HG03354 (cell line): ENCODE data around the gene TST.

Experiments
- ATAC-seq: cut with Tn5 transposase; IDR thresholded peaks from one replicate; pipeline ENCODE4 v1.9.1; 2021; ENCODE audit warnings: mild to moderate bottlenecking; ENCODE audit not compliant: unreplicated experiment, poor library complexity, severe bottlenecking

The TST gene

DNA sequence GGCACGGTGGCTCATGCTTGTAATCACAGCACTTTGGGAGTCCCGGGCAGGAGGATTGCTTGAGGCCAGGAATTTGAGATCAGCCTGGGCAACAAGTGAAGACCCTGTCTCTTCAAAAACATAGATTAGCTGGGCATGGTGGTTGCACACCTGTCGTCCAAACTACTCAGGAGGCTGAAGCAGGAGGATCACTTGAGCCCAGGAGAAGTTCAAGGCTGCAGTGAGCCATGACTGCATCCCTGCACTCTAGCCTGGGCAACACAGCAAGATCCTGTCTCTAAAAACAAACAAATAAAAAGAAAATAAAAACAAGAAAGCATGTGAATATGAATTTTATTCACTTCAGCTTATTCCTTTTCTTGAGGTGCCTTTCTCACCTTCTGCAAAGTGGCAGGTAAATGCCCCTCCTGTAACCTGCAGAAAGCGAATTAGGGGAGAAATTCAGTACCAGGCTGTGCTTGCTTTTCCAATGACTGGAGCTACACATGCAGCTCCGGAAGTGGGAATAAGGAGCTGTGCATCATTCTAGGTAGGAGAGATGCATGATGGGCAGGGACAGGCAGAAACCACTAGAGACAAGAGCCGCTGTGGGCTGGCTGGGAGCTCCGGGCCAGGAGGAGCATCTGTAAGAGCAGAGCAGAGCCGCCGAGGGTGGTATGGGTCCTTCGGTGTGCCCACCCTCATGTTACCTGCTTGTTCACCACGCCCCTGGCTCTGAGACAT lies 17.6 kb upstream of the TST start:
- ATAC-seq = no peak

GRCh38 chr22:37033605-37034430 lies 14.6 kb upstream of the TST start:
- ATAC-seq = no peak

- ATAC-seq = no peak
Measured at GRCh38 chr22:37032535-37033460, 13.6 kb upstream of the TST start.

DNA sequence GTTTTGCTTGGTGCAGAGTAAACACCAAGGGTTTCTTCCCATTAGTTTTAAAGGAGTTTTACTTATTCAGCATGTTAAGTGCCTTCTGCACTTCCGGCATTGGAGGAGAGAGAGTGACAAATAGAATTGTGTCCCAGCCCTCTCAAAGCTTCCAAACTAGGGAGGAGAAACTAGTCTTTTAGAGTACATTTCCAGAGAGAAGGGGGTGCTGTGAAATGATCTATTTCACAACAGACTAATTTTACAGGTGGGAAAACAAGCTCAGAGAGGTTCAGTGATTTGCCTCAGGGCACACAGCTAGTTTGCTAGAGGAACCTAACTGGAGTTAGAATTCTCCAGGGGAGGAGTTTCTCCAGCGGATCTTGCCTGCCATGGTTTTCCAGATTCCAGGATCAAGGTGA lies 12.9 kb upstream of the TST start:
- no peak for ATAC-seq

GRCh38 chr22:37030560-37031281 lies 11.5 kb upstream of the TST start:
- no peak for ATAC-seq

- no peak for ATAC-seq
Measured at GRCh38 chr22:37028692-37029674, 9.7 kb upstream of the TST start.

DNA sequence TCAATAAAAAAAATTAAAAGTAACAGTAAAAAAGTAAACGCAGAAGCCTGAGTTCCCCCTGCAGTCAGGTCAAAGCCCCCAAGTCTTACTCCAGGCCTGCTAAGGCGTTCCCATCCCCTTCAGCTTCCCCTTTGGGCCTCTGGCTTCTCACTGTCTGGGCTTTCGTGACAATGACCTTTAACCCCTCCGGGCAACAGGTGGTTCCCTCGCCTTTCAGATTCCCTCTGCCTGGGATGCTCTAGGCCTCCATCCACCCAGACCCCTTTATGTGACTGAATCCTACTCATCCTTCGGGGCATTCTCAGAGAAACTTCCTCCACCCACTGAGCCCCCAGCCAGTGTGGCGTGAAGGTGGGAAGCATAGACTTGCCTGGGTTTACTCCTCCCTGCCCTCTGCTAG lies 8.3 kb upstream of the TST start:
- no peak for ATAC-seq

DNA sequence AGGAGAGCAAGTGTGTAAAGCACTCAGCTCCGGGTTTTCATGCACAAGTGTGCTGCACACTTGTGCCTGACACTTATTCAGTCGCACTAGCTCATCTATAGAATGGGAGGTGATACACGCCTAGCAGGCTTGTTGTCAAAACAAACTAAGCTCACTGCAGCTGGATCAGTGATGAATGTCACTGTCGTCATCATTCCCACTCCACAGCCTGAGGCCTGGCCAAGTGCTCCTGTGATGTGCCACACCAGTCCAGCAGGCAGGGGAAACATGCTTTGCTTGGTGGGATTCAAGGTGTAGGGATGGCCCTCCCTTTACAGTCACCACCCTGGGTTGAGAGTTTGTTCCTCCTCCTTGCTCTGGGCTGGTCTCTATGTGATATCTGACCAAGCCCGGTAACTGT lies 7.1 kb upstream of the TST start:
- ATAC-seq = no peak

GRCh38 chr22:37025500-37026070 lies 6.3 kb upstream of the TST start:
- ATAC-seq = no peak

DNA sequence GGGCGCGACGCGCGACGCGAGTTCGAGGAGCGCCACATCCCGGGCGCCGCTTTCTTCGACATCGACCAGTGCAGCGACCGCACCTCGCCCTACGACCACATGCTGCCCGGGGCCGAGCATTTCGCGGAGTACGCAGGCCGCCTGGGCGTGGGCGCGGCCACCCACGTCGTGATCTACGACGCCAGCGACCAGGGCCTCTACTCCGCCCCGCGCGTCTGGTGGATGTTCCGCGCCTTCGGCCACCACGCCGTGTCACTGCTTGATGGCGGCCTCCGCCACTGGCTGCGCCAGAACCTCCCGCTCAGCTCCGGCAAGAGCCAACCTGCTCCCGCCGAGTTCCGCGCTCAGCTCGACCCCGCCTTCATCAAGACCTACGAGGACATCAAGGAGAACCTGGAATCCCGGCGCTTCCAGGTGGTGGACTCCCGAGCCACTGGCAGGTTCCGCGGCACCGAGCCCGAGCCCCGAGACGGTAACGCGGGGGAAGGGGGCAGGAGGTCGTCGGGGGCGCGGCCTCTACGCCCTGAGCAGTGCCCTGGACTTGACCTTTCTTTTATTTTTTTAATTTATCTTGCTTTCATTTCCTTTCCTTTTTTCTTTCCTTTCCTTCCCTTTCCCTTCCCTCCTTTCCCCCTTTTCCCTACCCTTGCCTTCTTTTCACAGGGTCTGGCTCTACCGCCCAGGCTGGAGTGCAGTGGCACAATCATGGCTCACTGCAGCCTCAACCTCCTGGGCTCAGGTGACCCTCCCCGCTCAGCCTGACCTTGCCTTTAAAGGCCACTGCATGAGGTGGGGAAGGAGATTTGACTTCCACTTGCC lies 5.3 kb upstream of the TST start:
- no peak for ATAC-seq

DNA sequence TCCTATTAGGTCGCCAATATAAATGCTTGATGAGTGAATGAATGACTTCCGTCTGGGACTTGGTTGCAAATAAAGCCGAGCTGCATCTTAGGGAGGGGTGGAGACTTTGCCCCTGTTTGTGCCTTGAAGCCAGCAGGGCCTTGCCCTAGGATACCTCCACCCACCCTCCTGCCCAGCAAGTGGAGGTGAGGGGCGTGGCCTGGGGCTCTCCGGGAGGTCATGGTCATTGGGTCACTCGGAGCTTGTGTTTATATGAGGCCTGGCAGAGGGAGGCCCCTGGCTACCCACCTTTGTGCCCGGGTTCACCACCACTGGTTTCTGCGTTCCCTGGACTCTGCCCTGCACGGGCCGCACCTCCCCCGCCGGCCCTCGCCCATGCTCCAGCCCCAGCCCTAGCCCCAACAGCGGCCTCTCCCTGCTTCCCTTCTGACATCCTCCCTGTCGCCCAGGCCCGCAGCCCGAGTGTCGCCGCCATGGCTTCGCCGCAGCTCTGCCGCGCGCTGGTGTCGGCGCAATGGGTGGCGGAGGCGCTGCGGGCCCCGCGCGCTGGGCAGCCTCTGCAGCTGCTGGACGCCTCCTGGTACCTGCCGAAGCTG lies 4.6 kb upstream of the TST start:
- no peak for ATAC-seq

GRCh38 chr22:37022483-37023337 lies 3.5 kb upstream of the TST start:
- no peak for ATAC-seq

DNA sequence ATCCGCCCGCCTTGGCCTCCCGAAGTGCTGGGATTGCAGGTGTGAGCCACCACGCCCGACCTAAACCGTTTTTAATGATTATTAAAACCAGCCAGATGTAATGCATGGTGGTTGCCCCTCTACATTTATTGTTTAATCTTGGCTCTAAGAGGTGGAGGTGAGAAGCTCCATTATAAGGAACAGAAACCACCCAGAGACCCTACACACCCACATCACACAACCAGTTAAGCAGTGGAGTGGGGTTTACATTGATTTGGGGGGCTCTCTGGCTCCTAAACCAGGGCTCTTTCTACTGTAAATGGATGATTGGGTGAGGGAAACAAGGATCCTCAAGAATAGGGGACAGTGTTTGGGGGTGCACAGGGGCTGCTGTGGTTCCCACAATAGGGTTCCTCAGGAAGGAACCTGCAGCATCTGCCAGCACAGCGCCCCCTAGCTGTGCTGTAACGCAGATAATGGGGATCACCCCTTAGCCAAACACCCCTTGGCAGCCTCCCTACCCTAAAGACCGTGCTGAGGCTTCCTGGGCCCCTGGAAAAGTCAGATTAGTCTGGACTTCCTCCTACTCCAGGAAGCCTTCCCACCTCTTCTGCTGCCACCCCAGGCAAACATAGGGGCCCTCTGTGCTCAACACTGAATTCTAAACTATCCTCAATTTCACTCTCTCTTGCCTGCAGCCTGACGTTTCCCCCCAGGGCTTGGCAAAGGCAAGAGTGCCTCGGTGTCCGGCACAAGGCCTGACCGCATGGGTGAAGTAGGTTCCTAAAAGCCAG lies 2.6 kb upstream of the TST start:
- no peak for ATAC-seq

DNA sequence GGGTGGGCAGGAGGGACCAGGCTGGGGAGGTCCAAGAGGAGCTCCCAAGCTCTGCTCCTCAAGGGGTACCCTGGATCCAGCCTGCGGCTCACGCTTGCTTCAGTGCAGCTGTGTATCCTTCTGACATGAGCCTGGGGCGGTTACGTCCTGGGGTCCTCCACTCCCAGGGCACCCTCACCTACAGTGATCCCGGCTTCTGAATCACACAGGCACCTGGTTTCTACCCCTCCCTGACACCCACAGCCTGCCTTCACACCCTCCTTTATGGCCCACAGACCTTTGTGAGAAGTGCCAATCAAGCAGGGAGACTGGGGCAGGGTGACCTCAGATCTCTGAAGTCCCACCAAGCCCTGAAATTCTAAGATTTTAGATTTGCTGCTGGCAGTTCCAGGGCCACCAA lies 1.8 kb upstream of the TST start:
- ATAC-seq = no peak

DNA sequence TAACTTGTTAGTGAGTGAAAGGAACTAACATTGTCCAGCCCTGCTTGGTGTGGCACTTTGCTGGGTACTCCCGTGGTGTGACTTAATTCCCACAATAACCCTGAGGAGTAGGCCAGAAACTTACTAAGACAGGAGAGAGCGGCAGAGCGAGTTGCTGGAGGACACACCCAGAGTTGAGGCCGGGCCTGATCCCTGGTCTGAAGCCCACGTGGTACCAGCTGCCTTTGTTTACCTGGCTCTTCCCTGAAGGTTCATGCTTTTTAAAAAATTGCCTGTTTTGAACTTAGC lies 889 bp upstream of the TST start:
- no peak for ATAC-seq
